Hepatocyte (in vitro differentiated cells): ENCODE measurements around the gene KIF4A. TPM values are rescaled to one million over a fixed set of nuclear protein-coding genes. Genes with fewer than 3 reads are reported as not detected.

ENCODE experiments used
- DNase-seq: peaks from one replicate; pipeline ENCODE4 v3.0.0-alpha.2; 2016; ENCODE audit warnings: low spot score
- H2AFZ ChIP-seq: fragments of 200-600 bp; sonication (generic); 2 replicates; pipeline ENCODE4 v1.6.0; 2016; ENCODE audit warnings: antibody characterized with exemption, mild to moderate bottlenecking
- H3K27ac ChIP-seq: fragments of 200-600 bp; sonication (generic); 2 replicates; pipeline ENCODE4 v1.5.1; 2016; ENCODE audit warnings: mild to moderate bottlenecking
- H3K27me3 ChIP-seq: fragments of 200-600 bp; sonication (generic); 2 replicates; pipeline ENCODE4 v1.6.1; 2016
- H3K36me3 ChIP-seq: fragments of 200-600 bp; sonication (generic); replicated peaks from 2 replicates; pipeline ENCODE4 v1.5.1; 2016; ENCODE audit warnings: low read depth; ENCODE audit not compliant: insufficient read depth
- H3K4me1 ChIP-seq: fragments of 200-600 bp; sonication (generic); 2 replicates; pipeline ENCODE4 v1.5.1; 2016; ENCODE audit warnings: mild to moderate bottlenecking, moderate library complexity; ENCODE audit not compliant: insufficient read depth
- H3K4me2 ChIP-seq: fragments of 200-600 bp; sonication (generic); 2 replicates; pipeline ENCODE4 v1.6.0; 2016
- H3K4me3 ChIP-seq: fragments of 200-600 bp; sonication (generic); 2 replicates; pipeline ENCODE4 v1.5.1; 2016; ENCODE audit warnings: mild to moderate bottlenecking
- H3K79me2 ChIP-seq: fragments of 200-600 bp; sonication (generic); 2 replicates; pipeline ENCODE4 v1.6.0; 2017; ENCODE audit warnings: mild to moderate bottlenecking
- H3K9me2 ChIP-seq: fragments of 200-600 bp; sonication (generic); replicated peaks from 2 replicates; pipeline ENCODE4 v1.6.0; 2017; ENCODE audit warnings: mild to moderate bottlenecking; ENCODE audit not compliant: insufficient read depth
- H3K9me3 ChIP-seq: fragments of 200-600 bp; sonication (generic); 2 replicates; pipeline ENCODE4 v1.5.1; 2016; ENCODE audit warnings: low read depth, mild to moderate bottlenecking
- H4K20me1 ChIP-seq: fragments of 200-600 bp; sonication (generic); 2 replicates; pipeline ENCODE4 v1.6.0; 2016; ENCODE audit warnings: mild to moderate bottlenecking; ENCODE audit not compliant: insufficient read depth, poor library complexity, severe bottlenecking
- CTCF ChIP-seq: fragments of 200-600 bp; sonication (generic); IDR thresholded peaks from 2 replicates; pipeline ENCODE4 v1.5.1; 2016; ENCODE audit warnings: antibody characterized with exemption, mild to moderate bottlenecking; ENCODE audit not compliant: poor library complexity
- EZH2 ChIP-seq: fragments of 200-600 bp; sonication (generic); IDR thresholded peaks from 2 replicates; pipeline ENCODE4 v1.6.1; 2016; ENCODE audit warnings: antibody characterized with exemption, mild to moderate bottlenecking, borderline replicate concordance
- EZH2phosphoT487 ChIP-seq: fragments of 200-600 bp; sonication (generic); IDR thresholded peaks from one replicate; pipeline ENCODE4 v1.6.1; 2018; ENCODE audit warnings: antibody characterized with exemption, mild to moderate bottlenecking, low read depth, moderate library complexity; ENCODE audit not compliant: unreplicated experiment, severe bottlenecking
- WGBS: methylation state at CpG from one replicate; pipeline ENCODE4 v1.1.6; 2016; ENCODE audit warnings: low lambda C conversion rate; ENCODE audit errors: missing lambda C conversion rate; 5-methylcytosine and 5-hydroxymethylcytosine counted together
- polyA plus RNA-seq: library from polyadenylated mRNA; unstranded; fragments of >200 nt; fragmentation: Nextera tagmentation; extraction: Ambion mirVana; gene quantifications from 2 replicates; pipeline ENCODE4 v1.2.1, GENCODE V29; 2016
- total RNA-seq: library from RNA; depleted of rRNA; stranded (reverse); fragments of >200 nt; gene quantifications from 2 replicates; pipeline ENCODE4 v1.2.3, GENCODE V29; 2014

Gene KIF4A
- total and polyA plus RNA-seq, 2 experiments from 2014 or later: 4.2 to 6.4 TPM

DNA sequence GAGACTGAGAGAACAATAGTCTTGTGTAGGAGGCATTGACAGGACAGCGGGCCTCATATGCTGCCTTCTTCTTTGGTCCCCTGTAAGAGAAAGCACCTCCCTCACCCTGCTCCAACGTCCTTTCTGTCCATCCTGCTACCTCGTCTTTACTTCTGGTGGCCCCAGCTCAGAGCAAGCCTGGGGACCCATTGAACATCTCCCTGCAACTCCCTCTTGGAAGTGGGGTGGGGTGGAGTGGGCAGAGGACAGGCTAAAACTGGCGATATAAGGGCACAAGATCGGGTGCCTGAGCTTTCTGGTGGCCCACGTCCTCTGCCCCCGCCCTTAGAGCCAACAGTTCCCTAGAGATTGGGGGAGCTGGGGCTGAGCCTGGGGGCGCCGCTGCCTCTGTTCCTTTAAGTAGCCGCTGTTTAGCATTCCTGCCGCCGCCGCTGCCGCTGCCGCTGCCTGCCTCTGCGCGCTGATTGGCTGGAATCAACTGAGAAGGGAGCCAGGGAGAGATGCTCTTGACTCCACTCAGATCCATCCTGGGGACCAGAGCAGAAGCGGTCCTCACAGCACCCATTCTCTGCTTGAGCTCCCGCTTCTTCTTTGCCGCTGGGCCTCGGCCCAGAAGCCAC, 154.5 kb downstream of the KIF4A start, which contains the start of gene DLG3:
Gene DLG3 (plus strand): TSS at position 510 of the 620 bp plus-strand sequence. CDS start 367 bp downstream, outside the sequence.
- WGBS: 38% methylated on average over 19 of the region's 21 CpGs
- Histone ChIP-seq H3K9me3 (no peaks in the 10 kb centered on the region), H2AFZ (no peak within 1 kb of the TSS), H3K27me3 (peaks cover 18% of the 10 kb centered on the region), H3K4me1 (no peaks in the 10 kb centered on the region), H3K36me3 (no peaks in the 10 kb centered on the region), H3K4me2 (peak within 1 kb of the TSS; percentile 54), H4K20me1 (no peaks in the 10 kb centered on the region), H3K79me2 (no peaks in the 10 kb centered on the region), H3K27ac (no peak within 1 kb of the TSS), H3K9me2 (no peaks in the 10 kb centered on the region), H3K4me3 (no peak within 1 kb of the TSS)
- DNase-seq: peak; percentile 37
- no peak for TF ChIP-seq EZH2phosphoT487
- no peak for TF ChIP-seq CTCF
- no peak for TF ChIP-seq EZH2

DNA sequence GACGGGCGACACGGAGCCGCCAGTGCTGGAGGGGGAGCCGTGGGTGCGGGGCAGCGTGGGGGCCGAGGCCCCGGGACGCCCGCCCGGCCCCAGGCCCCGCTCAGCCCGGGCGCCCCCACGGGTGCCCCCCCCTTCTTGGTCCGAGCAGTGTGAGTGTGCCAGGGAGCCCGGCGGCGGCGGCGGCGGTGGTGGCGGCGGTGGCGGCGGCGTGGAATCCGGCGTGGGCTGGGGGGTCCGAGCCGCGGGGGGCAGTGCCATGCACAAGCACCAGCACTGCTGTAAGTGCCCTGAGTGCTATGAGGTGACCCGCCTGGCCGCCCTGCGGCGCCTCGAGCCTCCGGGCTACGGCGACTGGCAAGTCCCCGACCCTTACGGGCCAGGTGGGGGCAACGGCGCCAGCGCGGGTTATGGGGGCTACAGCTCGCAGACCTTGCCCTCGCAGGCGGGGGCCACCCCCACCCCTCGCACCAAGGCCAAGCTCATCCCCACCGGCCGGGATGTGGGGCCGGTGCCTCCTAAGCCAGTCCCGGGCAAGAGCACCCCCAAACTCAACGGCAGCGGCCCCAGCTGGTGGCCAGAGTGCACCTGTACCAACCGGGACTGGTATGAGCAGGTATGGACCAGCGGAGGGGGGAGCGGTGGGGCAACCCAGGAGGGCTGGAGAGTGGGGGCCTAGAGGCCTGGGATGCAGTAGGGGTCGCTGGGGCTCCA, 155.2 kb downstream of the KIF4A start:
- Histone ChIP-seq H3K27ac (no peak overlapping the region), H3K9me2 (no peaks in the 10 kb centered on the region), H3K9me3 (no peaks in the 10 kb centered on the region), H3K4me1 (no peaks in the 10 kb centered on the region), H3K79me2 (no peaks in the 10 kb centered on the region), H4K20me1 (no peaks in the 10 kb centered on the region), H3K4me2 (peak overlapping the region; percentile 54), H3K27me3 (peaks cover 18% of the 10 kb centered on the region), H3K4me3 (no peak overlapping the region), H3K36me3 (no peaks in the 10 kb centered on the region), H2AFZ (no peak overlapping the region)
- no peak for DNase-seq
- no peak for TF ChIP-seq EZH2
- no peak for TF ChIP-seq CTCF
- no peak for TF ChIP-seq EZH2phosphoT487
- WGBS: 64% methylated on average over 25 of the region's 61 CpGs

DNA sequence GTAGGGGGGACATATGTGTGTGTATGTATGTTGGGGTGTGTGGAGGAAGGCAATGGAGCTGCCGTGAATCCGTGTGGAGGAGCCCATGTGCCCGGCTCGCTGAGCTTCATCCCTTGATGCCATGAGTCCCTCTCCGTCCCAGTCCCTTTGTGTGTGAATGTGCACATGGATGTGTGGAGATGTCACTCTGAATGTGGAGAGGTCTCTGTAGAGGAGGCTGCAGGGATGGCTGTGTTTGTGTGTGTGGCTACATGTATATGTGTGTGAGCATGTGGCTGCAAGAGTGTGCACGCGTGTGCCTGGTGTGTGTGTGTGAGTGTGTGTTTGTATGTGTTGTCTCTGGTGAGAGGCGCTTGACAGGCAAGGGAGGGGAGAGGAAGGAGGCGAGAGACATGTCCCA, 156.0 kb downstream of the KIF4A start:
- no peaks in the 10 kb centered on the region for H3K79me2 ChIP-seq
- no peak overlapping the region for H3K4me2 ChIP-seq
- H3K4me3 ChIP-seq: no peak overlapping the region
- H4K20me1 ChIP-seq: no peaks in the 10 kb centered on the region
- no peaks in the 10 kb centered on the region for H3K36me3 ChIP-seq
- no peak overlapping the region for H2AFZ ChIP-seq
- H3K4me1 ChIP-seq: no peaks in the 10 kb centered on the region
- H3K27me3 ChIP-seq: peaks cover 18% of the 10 kb centered on the region
- no peak for DNase-seq
- H3K27ac ChIP-seq: no peak overlapping the region
- H3K9me2 ChIP-seq: no peaks in the 10 kb centered on the region
- WGBS: 83% methylated on average over 7 of the region's 9 CpGs
- TF ChIP-seq EZH2: no peak
- no peak for TF ChIP-seq CTCF
- TF ChIP-seq EZH2phosphoT487: no peak
- no peaks in the 10 kb centered on the region for H3K9me3 ChIP-seq
